Pancreas (tissue), 10 donors: ENCODE results near the gene PPP1R37. TPM values are rescaled to one million over a fixed set of nuclear protein-coding genes. Genes with fewer than 3 reads are reported as not detected.

ENCODE experiments used
- ATAC-seq, 4 donors: fragments of 200-7000 bp; cut with Tn5 transposase; one replicate each; pipeline versions ENCODE4 v1.8.0 to v1.9.1; 2020; ENCODE audit warnings: mild to moderate bottlenecking in 4 of 4, moderate library complexity in 4 of 4
- DNase-seq, 6 donors: peaks; one replicate each; pipeline ENCODE4 v3.0.0-alpha.2; 2020
- FAIRE-seq: peaks from 2 replicates; lab custom pipeline; 2012; peaks lifted over from hg19 to GRCh38; lab: Jason Lieb, UNC
- H3K27ac ChIP-seq, 4 donors: fragments of 200-600 bp; sonication (generic); 1 replicate in 3 of 4; 2 replicates in 1 of 4; pipeline versions ENCODE4 v1.5.0 to v1.8.0; 2020
- H3K27me3 ChIP-seq, 4 donors: fragments of 200-600 bp; one replicate each; pipeline ENCODE4 v1.8.0; 2021
- H3K36me3 ChIP-seq, 3 donors: fragments of 200-600 bp; sonication (generic) in 1 of 3; one replicate each; pipeline versions ENCODE4 v1.5.0 to v1.8.0; 2020 to 2021
- H3K4me1 ChIP-seq, 3 donors: fragments of 200-600 bp; one replicate each; pipeline ENCODE4 v1.8.0; 2021
- H3K4me3 ChIP-seq, 4 donors: fragments of 200-600 bp; sonication (generic) in 2 of 4; one replicate each; pipeline versions ENCODE4 v1.5.0 to v1.8.0; 2020 to 2021
- H3K9me3 ChIP-seq, 4 donors: fragments of 200-600 bp; one replicate each; pipeline ENCODE4 v1.8.0; 2021
- CTCF ChIP-seq, 4 donors: fragments of 200-600 bp; sonication (generic) in 3 of 4; IDR thresholded peaks; one replicate each; pipeline versions ENCODE4 v1.5.0 to v1.8.0; 2021; ENCODE audit warnings: antibody characterized with exemption in 4 of 4
- WGBS, 2 donors: extraction: QIAGEN DNeasy Blood & Tissue Kit; methylation state at CpG; one replicate each; pipeline ENCODE4 v1.1.7; 2013; 5-methylcytosine and 5-hydroxymethylcytosine counted together
- intact Hi-C, 3 donors: fragments of 100-400 bp; cut with DNase I; formaldehyde crosslinking; loops; one replicate each; pipeline versions ENCODE4 v1.11.1 to v1.14.2; 2022
- polyA plus RNA-seq, 2 donors: library from polyadenylated mRNA; stranded (reverse); fragments of 200-250 nt; gene quantifications; one replicate each; pipeline ENCODE4 v1.2.3, GENCODE V29; 2013
- total RNA-seq, 6 donors: library from RNA; stranded (reverse); fragmentation: NEBNext Ultra II Directional in 4 of 6; extraction: Animal tissue kit (Norgen Biotek cat#: 25700) in 4 of 6; gene quantifications; one replicate each; pipeline versions ENCODE4 v1.2.1 to v1.2.4, GENCODE V29; 2021 to 2023
- donor health status: healthy with polysubstance abuse.
- donor health status: DM: no; HTN: no; CAD: no; lungs with moderate emphysema.
- donor health status: DM: no; HTN: no; CAD: no.
- donor health status: control.
- donor health status: control.
- donor health status: Bipolar disorder and iron deficiency.
- donor health status: DM: yes; HTN: yes; CAD: no.
- donor health status: DM: no; HTN: no; CAD: no.
- donor health status: DM: no; HTN: no; CAD: no.
- donor health status: DM: yes; HTN: yes; CAD: no.

Gene PPP1R37
- total and polyA plus RNA-seq, 8 donors, result 13.0 to 57.4 (median 15.3) TPM

DNA sequence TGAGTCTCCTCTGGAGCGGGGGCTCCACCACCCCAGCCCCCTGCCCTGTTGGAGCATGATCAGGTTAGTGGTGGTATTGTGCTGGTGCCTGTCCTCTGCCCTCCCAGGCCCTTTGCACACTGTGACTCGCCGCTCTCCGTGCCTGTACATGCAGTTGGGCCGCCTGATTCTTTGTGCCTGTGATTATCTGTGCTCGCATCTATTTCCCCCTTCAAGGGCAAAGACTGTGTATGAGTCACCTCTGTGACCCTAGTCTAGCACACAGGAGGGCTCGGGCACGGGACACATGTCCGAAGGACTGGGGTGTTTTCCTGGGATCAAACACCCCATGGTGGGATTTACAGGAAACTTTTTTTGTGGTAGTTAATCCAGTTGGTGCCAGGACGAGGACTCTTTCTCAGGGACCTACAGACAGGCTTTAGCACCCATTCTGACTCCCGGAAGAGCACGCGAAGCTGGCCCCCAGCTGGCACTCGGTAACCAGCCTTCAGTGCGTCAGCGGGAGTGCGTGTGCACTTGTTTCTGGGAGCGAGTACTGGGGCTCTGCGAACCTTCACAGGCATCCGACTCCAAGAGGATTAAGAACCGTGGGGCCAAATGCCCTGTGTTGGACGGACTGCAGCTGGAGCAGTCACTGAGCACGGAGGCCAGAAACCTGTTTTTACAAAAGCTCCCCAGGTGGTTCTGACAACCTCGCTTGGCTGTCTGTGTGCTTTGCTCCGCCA lies 6.7 kb downstream of the PPP1R37 start:
- no peak for FAIRE-seq
- H3K4me1 ChIP-seq, result peaks cover 21 to 28% (median 24%) of the 10 kb centered on the region in 3 donors

DNA sequence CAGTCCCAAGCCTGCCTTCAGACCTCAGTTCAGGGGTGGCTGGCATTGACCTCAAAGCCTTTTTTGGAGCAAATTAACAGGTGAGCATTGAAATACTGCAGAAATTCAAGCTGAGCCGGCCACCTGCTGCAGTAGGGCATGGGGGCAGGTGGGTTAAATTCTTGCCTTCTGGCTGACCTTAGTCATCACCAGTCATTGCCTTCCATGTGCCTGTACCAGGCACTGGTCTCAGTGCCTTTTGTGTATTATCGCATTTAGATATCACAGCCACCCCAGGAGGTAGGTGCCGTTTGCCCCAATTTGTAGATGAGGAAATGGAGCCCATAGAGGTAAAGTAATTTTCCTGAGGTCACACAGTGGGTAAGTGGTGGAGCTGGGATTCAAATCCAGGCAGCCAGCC lies 7.2 kb downstream of the PPP1R37 start:
- H3K27ac ChIP-seq, result peak overlapping the region; percentile 24 to 78 (median 61)

More for the DNA sequence above, 6.7 kb downstream of the PPP1R37 start:
- H3K27me3 ChIP-seq, result no peaks in the 10 kb centered on the region
- DNase-seq (no peak), ATAC-seq (peak in 3 of 4 donors; percentile 33 to 38 (median 37))
- no peaks in the 10 kb centered on the region for H3K36me3 ChIP-seq
- WGBS, 2 donors, result 36 to 48% methylated on average over 25 of the region's 25 CpGs
- intact Hi-C loops, result no loop called here
- H3K4me3 ChIP-seq, result no peak overlapping the region
- H3K9me3 ChIP-seq, result no peaks in the 10 kb centered on the region
- no peak for TF ChIP-seq CTCF (IDR thresholded peaks at IDR 0.05)
- H3K27ac ChIP-seq, result peak overlapping the region; percentile 24 to 78 (median 61)

DNA sequence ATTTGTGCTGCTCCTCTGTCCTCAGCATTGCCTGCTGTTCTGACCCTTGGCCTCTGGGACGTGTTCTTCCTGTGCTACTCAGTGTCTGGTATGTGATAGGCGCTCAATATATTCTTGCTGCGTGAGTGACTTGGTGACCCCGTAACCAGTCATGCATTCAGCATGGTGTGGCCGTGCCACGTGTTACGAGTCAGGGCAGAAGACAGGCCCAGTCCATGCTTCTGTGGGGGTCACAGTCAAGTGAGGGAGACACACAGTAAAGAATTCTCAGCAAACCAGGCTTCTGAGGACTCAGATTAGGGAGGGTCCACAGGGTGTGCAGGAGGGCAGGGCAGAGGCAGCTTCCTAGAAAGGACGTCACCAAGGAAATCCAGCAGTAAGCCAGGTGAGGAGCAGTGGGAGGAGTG lies 7.9 kb downstream of the PPP1R37 start:
- ATAC-seq, result no peak
- TF ChIP-seq CTCF (IDR thresholded peaks at IDR 0.05), result no peak

More for the DNA sequence above, 7.2 kb downstream of the PPP1R37 start:
- no peaks in the 10 kb centered on the region for H3K9me3 ChIP-seq
- FAIRE-seq (no peak), ATAC-seq (no peak), DNase-seq (no peak)
- H3K4me3 ChIP-seq, result no peak overlapping the region
- WGBS, 2 donors, result 53 to 58% methylated on average over 3 of the region's 3 CpGs
- H3K27me3 ChIP-seq, result no peaks in the 10 kb centered on the region
- peaks cover 20 to 24% (median 22%) of the 10 kb centered on the region in 3 donors for H3K4me1 ChIP-seq
- H3K36me3 ChIP-seq, result no peaks in the 10 kb centered on the region
- intact Hi-C loops, result no loop called here
- no peak for TF ChIP-seq CTCF (IDR thresholded peaks at IDR 0.05)

GRCh38 chr19:45101806-45102205 lies 8.8 kb downstream of the PPP1R37 start:
- Histone ChIP-seq H3K9me3 (no peaks in the 10 kb centered on the region), H3K4me1 (peaks cover 15 to 24% (median 22%) of the 10 kb centered on the region in 3 donors), H3K36me3 (no peaks in the 10 kb centered on the region), H3K27me3 (no peaks in the 10 kb centered on the region), H3K4me3 (no peak overlapping the region), H3K27ac (peak overlapping the region in 1 of 4 donors; percentile 78)
- no peak for FAIRE-seq
- intact Hi-C loops, result no loop called here
- DNase-seq, result no peak
- 75 to 77% methylated on average over 8 of the region's 8 CpGs for WGBS, 2 donors
- ATAC-seq, result no peak
- TF ChIP-seq CTCF (IDR thresholded peaks at IDR 0.05), result no peak

More for the DNA sequence above, 7.9 kb downstream of the PPP1R37 start:
- DNase-seq, result no peak
- FAIRE-seq, result no peak
- no peaks in the 10 kb centered on the region for H3K27me3 ChIP-seq
- no peak overlapping the region for H3K4me3 ChIP-seq
- H3K9me3 ChIP-seq, result no peaks in the 10 kb centered on the region
- WGBS, 2 donors, result 76 to 80% methylated on average over 8 of the region's 8 CpGs
- peak overlapping the region in 2 of 4 donors; percentile 64 to 78 for H3K27ac ChIP-seq
- intact Hi-C loops, result no loop called here
- no peaks in the 10 kb centered on the region for H3K36me3 ChIP-seq
- H3K4me1 ChIP-seq, result peaks cover 15 to 24% (median 22%) of the 10 kb centered on the region in 3 donors

DNA sequence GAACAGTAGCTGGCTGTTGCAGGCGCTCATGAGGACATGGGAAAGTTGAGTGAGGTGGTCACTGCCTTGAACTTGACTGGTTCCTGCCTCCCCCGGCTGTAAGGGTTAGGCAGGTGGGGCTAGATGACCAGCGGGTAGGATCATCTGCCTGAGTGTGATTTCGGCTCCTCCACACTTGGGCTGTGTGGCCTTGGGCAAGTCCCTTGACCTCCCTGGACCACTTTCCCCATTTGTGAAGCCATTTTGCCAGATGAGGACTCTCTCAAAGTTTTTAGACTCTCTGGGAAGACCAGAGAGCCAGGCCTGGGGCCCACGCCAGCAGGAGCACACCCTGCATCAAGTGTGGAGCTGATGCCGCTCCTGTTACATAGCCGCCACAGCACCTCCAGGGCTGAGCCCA lies 9.5 kb downstream of the PPP1R37 start:
- no peak for TF ChIP-seq CTCF (IDR thresholded peaks at IDR 0.05)
- H3K4me1 ChIP-seq, result peaks cover 15 to 24% (median 22%) of the 10 kb centered on the region in 3 donors
- ATAC-seq, result no peak
- FAIRE-seq, result no peak
- intact Hi-C loops, result no loop called here
- no peaks in the 10 kb centered on the region for H3K27me3 ChIP-seq
- 95 to 97% methylated on average over 7 of the region's 7 CpGs for WGBS, 2 donors
- H3K4me3 ChIP-seq, result no peak overlapping the region
- H3K9me3 ChIP-seq, result no peaks in the 10 kb centered on the region
- H3K27ac ChIP-seq, result peak overlapping the region in 2 of 4 donors; percentile 55 to 74
- DNase-seq, result no peak
- no peaks in the 10 kb centered on the region for H3K36me3 ChIP-seq
